Omental fat pad (tissue), 4 donors: ENCODE measurements around the gene PAM16. TPM values are rescaled to one million over a fixed set of nuclear protein-coding genes. Genes with fewer than 3 reads are reported as not detected.

Experiments
- ATAC-seq: fragments of 150-250 bp; one replicate; pipeline ENCODE4 v1.9.1; 2016; ENCODE audit warnings: mild to moderate bottlenecking, moderate library complexity; ENCODE audit not compliant: low FRiP score
- DNase-seq: peaks from one replicate; pipeline ENCODE4 v3.0.0-alpha.2; 2019; ENCODE audit warnings: low spot score
- total RNA-seq, 4 donors: library from RNA; depleted of rRNA; stranded (reverse); fragments of >200 nt; gene quantifications; one replicate each; pipeline ENCODE4 v1.1.0, GENCODE V29; 2016
- TF ChIP-seq, protein P1 (sequence below), 3 donors: fragments of 450-650 bp; IDR thresholded peaks; one replicate each; pipeline ENCODE4 v1.5.1; 2016 to 2017; ENCODE audit warnings: antibody characterized with exemption in 3 of 3, mild to moderate bottlenecking in 3 of 3, moderate library complexity in 2 of 3

Gene PAM16
- total RNA-seq, 4 donors from 2014 or later, result 32.7 to 53.9 (median 41.8) TPM

DNA sequence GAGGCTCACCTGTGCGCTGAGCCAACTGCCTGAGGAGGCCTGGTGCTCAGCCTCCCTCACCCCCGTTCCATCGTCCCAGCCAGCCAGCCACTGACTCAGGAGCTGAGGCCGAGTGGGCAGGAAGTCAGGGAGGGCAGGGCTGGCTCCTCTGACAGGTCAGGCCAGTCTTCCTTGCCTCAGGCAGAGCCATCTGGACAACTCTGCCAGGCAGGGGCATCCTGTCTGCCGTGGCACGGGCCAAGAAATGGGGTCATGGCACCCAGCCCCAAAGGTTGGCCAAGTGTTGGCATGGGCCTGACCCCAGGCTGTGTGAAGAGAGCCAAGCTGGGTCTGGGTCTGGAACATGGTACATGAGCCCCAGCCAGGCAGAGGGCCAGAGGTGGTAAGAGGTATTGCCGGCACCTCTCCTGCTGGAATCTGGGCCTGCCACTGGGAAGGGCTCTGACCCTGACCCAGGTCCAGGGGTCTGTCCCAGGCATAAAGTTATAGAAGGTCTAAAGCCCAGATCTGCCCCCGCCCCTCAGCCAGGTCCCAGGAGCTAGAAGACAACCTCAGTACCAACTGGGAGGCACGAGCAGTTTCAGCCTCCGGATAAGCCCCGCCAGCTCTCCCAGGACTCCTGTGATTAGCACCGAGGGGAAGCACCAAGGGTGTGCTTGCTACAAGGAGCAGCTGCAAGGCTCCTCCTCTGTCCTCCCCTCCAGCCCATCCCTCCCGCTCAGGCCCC is 18.0 kb upstream of the PAM16 start:
- ATAC-seq, result no peak
- DNase-seq, result no peak
- TF ChIP-seq, protein P1, sequence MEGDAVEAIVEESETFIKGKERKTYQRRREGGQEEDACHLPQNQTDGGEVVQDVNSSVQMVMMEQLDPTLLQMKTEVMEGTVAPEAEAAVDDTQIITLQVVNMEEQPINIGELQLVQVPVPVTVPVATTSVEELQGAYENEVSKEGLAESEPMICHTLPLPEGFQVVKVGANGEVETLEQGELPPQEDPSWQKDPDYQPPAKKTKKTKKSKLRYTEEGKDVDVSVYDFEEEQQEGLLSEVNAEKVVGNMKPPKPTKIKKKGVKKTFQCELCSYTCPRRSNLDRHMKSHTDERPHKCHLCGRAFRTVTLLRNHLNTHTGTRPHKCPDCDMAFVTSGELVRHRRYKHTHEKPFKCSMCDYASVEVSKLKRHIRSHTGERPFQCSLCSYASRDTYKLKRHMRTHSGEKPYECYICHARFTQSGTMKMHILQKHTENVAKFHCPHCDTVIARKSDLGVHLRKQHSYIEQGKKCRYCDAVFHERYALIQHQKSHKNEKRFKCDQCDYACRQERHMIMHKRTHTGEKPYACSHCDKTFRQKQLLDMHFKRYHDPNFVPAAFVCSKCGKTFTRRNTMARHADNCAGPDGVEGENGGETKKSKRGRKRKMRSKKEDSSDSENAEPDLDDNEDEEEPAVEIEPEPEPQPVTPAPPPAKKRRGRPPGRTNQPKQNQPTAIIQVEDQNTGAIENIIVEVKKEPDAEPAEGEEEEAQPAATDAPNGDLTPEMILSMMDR (IDR thresholded peaks at IDR 0.05), result no peak

DNA sequence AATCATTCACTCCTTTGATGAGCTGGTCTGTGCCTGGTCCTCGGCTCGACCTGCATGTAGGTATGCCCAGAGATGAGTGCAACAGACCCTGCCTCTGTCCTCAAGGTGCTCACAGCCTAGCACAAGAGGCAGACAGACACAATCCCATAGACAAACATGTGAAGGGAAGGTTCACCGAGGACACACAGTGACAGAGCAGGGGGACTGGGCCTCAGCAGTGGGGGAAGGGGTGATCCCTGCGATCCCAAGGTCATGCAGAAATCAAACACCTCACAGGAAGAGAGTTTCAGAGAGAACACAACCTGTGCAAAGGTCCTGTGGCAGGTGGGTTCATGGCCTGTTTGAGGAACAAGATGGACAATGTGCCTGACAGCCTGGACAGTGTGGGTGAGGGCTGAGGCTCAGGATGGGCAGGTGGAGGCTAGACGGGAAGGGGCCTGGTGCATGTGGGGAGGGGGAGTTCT is 16.3 kb upstream of the PAM16 start:
- DNase-seq (no peak), ATAC-seq (no peak)
- TF ChIP-seq, protein P1 (IDR thresholded peaks at IDR 0.05), result no peak

DNA sequence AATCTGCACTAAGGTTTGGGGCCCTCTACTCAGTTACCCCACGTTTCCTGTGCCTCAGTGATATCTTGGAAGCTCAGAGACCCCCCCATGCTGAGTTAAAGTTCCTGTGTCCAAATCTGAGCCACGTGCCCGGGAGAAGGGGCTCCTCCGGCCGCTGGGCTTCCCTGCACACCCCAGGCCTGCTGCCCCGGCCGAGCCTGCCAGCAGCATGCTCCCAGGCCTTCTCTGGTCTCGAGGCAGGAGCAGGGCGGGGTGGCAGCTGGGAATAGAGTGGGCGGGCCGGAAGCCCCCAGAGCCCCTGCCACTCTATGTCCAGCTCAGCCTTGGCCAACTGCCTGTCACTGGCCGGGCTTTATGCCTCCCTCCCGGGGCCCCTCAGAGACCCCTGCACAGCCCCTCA is 14.9 kb upstream of the PAM16 start:
- DNase-seq, result no peak
- TF ChIP-seq, protein P1 (IDR thresholded peaks at IDR 0.05), result no peak
- no peak for ATAC-seq

DNA sequence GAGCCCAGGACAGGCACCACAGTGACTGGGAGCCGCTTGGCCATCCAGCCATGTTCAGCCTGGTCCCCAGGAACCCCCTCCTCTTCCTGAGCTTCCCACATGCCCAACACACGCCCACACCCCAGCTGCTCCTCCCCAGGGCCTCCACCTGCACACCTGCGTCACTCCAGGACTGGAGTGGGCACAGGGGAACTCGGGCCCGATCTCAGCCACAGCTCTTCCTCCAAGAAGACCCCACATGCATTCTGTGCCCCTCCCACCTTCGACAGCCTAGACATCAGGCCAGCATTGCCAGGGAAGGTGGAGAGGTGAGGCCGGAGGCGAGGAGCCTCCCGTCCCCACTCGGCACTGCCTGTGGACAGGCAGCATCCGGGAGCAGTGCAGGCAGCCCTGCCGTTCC is 14.5 kb upstream of the PAM16 start:
- ATAC-seq (no peak), DNase-seq (no peak)
- TF ChIP-seq, protein P1 (IDR thresholded peaks at IDR 0.05), result no peak

DNA sequence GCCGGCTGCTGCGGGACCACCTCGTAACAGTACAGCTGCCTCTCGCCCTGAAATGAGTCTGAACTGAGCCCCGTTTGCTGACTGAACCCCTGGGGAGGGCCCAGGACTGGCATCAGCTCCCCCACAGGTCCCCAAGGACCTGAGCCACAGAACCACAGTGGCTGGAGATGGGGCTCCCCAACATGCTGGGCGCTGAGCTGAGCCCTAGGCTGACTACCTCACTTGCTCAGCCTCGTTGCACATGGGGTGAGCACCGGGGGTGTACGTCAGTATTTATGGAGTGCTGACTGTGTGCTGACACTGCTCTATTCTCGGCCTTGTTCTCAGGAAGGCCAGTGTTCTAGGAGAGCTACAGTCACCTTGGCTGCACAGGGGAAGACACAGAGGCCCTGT is 13.9 kb upstream of the PAM16 start:
- TF ChIP-seq, protein P1 (IDR thresholded peaks at IDR 0.05), result no peak
- no peak for DNase-seq
- no peak for ATAC-seq

DNA sequence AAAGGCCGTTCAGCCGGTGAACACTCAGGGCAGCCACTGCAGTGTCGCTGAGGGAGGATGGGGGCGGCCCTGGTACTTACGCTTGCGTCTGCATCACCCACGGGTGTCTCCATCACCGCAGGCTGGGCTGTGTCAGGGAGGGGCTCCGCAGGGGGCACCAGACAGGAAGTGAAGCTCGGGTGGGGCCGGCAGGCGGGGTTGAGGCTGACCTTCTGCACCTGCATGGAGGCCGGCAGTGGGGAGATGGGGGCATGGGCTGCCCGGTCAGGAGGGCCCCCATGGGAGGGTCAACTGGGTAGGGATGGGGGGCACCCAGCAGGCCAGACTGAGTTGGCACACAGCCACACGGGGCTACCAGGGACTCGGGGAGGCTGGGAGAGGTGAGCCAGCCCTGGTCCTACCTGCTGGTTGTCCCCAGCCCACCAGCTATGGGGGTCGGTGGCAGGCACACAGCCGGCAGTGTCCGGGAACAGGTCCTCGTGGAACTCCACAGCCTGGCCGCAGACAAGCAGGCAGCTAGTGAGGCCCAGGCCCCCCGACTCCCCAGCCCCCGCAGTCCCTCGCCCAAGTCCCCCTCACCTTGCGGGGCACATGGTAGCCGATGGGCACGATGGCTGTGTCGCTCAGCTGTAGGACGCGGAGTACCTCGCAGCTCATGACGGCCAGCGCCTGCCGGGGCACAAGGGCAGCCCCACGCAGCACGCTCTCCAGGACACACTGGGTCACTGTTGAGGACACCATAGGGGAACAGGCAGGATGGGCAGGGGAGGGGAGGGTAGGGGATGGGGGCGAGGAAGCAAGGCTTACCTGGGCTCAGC is 13.3 kb upstream of the PAM16 start:
- DNase-seq, result no peak
- TF ChIP-seq, protein P1 (IDR thresholded peaks at IDR 0.05), result no peak

More for the DNA sequence above, 13.3 kb upstream of the PAM16 start:
- ATAC-seq, result no peak
